Muscle layer of colon (tissue), 2 donors: ENCODE measurements around the gene CTBP2.

ENCODE experiments used
- H3K27ac ChIP-seq: one replicate; pipeline ENCODE4 v1.7.0; 2013; ENCODE audit warnings: low read depth, mild to moderate bottlenecking, low read length, moderate library complexity
- H3K27me3 ChIP-seq, 2 donors: one replicate each; pipeline ENCODE4 v1.7.0; 2013; ENCODE audit warnings: low read length in 2 of 2, mild to moderate bottlenecking in 2 of 2; ENCODE audit not compliant: insufficient read depth in 2 of 2, control insufficient read depth in 1 of 2
- H3K36me3 ChIP-seq: one replicate; pipeline ENCODE4 v1.7.0; 2013; ENCODE audit warnings: mild to moderate bottlenecking, low read length; ENCODE audit not compliant: insufficient read depth
- H3K4me1 ChIP-seq: one replicate; pipeline ENCODE4 v1.7.0; 2013; ENCODE audit warnings: mild to moderate bottlenecking, low read length; ENCODE audit not compliant: insufficient read depth
- H3K4me3 ChIP-seq, 2 donors: one replicate each; pipeline ENCODE4 v1.7.0; 2013; ENCODE audit warnings: low read length in 2 of 2, low read depth in 1 of 2, mild to moderate bottlenecking in 1 of 2, moderate library complexity in 1 of 2
- H3K9ac ChIP-seq: one replicate; pipeline ENCODE4 v1.7.0; 2013; ENCODE audit warnings: low read length
- H3K9me3 ChIP-seq: one replicate; pipeline ENCODE4 v1.7.0; 2013; ENCODE audit warnings: mild to moderate bottlenecking, low read length
- donor health status: abdominal sarcoma.
- donor health status: Adenocarcinoma of cecum.

The CTBP2 gene

DNA sequence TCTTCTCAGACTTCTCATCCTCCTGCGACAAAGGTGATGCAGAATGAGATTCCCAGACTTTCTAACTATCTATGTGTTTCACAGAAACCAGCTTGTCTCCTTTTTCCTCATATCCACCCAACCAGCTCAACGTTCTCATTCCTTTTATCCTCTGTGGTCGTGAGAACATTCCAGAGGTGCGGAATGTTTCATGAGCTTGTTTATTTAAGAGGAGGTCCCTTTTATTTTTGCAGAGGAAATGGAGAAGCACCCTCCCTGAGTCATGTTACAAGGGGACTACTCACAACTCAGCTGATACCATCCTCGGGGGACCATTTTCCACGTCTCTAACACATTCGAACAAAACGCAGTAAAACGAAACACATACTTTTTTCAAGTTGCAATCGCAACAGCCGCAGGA lies 125.2 kb downstream of the CTBP2 start:
- H3K9me3 ChIP-seq = no peaks in the 10 kb centered on the region
- H3K36me3 ChIP-seq = no peaks in the 10 kb centered on the region
- no peaks in the 10 kb centered on the region for H3K27me3 ChIP-seq
- H3K4me1 ChIP-seq = peaks cover 40% of the 10 kb centered on the region
- no peak overlapping the region for H3K4me3 ChIP-seq
- H3K9ac ChIP-seq = no peak overlapping the region
- no peak overlapping the region for H3K27ac ChIP-seq

DNA sequence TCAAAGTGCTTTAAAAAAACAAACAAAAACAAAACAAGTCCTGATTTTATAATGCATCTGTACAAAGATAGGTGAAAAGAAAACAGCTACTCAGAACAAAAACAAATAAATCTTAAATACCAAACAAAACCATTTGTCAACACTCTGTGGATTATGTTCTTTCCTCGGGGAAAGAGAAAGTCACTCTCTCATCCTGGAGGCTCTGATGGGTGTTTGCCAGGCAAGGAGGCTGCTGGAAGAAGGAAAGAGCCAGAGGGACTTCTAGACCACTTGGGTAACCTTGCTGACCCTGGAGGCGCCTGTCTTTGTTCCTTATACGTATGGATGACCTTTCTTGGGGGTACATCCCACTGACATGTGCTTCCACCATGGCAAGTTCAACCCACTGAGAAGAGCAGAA lies 125.7 kb downstream of the CTBP2 start:
- no peak overlapping the region for H3K9ac ChIP-seq
- H3K4me1 ChIP-seq = peaks cover 43% of the 10 kb centered on the region
- H3K4me3 ChIP-seq = no peak overlapping the region
- no peaks in the 10 kb centered on the region for H3K9me3 ChIP-seq
- no peaks in the 10 kb centered on the region for H3K27me3 ChIP-seq
- H3K27ac ChIP-seq = no peak overlapping the region
- no peaks in the 10 kb centered on the region for H3K36me3 ChIP-seq

DNA sequence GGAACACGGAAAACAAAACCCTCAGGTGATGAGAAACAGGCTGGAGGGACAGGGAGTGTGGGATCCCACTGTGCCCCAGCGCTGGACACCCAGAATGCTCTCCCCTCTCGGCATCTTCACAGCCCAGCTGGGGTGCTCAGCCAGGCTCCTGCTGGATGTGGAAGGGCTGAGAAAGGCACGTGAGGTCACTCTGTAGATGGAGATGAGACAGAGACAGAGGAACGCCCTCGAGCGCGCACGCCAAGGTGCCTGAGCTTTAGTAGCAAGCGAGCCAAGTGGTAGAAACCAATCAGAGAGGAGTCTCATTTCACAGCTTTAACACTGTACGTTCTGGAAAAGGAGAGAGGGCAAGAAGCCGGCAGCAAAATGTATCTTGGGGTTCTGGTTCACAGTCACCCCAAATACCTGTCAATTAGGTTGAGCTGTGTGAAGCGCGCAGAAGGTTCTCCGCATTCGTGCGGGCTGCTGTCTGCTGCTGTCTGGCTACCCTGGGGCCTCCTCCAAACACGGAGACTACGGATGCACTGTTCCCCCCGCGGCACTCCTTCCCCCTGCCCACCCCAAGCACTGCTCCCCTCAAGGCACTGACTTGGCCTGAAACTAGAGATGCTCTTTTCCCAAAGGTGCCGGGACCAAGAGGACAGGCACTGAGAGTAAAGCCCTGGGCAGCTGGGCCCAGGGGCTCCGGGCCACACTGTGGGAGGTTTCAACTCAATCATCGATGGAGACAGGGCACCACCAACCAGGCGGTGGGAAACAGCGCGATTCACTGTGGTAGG lies 127.0 kb downstream of the CTBP2 start:
- Histone ChIP-seq H3K9me3 (no peaks in the 10 kb centered on the region), H3K4me1 (peaks cover 33% of the 10 kb centered on the region)

DNA sequence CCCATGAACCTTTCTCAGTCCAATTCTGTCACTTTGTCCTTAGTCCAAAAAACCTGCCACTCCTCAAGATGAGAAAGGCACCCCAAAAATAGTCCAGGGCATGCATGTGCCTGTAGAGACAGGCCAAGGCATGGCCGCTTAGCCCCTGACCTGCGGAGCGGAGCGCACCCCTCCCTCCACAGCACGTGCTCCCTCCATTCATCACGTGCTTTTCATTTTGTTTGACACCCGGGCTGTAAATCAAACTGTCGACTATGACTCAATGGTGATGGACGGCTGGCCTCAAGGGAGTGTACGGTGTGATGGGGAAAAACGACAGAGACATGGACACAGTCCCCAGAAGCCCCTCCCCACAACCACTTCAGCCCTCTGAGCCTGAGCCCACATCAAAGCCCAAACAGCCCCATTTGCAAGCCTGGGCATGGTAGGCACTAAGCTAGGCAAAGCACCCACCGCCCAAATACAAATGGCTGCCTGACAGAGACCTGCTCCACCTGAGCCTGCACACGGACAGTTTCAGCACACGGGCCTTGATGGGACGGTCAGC lies 127.8 kb downstream of the CTBP2 start:
- H3K9ac ChIP-seq = no peak overlapping the region
- H3K27ac ChIP-seq = no peak overlapping the region
- no peaks in the 10 kb centered on the region for H3K27me3 ChIP-seq
- H3K36me3 ChIP-seq = no peaks in the 10 kb centered on the region
- H3K4me1 ChIP-seq = peaks cover 33% of the 10 kb centered on the region
- no peaks in the 10 kb centered on the region for H3K9me3 ChIP-seq
- no peak overlapping the region for H3K4me3 ChIP-seq

More for the DNA sequence above, 127.0 kb downstream of the CTBP2 start:
- Histone ChIP-seq H3K27me3 (no peaks in the 10 kb centered on the region), H3K4me3 (no peak overlapping the region), H3K27ac (no peak overlapping the region), H3K36me3 (no peaks in the 10 kb centered on the region), H3K9ac (no peak overlapping the region)

DNA sequence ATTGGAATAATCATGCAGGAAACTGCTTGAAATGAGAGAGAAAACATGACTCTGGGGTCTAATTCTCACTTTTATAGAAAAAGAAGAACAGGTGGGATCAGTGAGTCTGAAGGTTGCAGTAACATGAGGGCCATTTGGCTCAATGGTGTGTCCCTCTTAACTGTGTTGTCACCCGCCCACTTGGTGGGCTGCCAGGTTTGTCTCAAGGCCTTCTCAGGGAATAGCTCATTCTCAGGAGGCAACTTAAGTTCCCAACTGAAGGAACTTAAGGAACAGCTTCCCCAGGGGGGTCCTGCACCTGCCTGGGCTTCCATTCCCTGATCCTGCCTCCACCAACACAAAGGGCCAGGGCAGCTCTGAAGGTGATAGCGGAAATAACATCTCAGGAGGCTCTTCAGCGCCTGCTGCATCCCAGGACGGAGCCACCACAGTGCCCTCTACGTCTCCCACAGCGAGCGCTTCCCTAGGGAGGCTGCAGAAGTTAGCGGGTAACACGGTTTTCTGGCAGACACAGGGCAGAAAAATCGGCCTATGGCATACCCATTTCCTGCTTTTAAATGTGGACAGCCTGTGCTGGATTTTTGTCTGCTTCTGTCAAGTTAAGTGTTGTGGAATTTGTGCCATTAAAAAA lies 129.7 kb downstream of the CTBP2 start:
- Histone ChIP-seq H3K4me1 (peaks cover 26% of the 10 kb centered on the region), H3K4me3 (no peak overlapping the region), H3K9ac (no peak overlapping the region), H3K27ac (no peak overlapping the region), H3K9me3 (no peaks in the 10 kb centered on the region), H3K27me3 (no peaks in the 10 kb centered on the region), H3K36me3 (no peaks in the 10 kb centered on the region)

- no peaks in the 10 kb centered on the region for H3K27me3 ChIP-seq
- peaks cover 19% of the 10 kb centered on the region for H3K4me1 ChIP-seq
- no peak overlapping the region for H3K4me3 ChIP-seq
- no peaks in the 10 kb centered on the region for H3K36me3 ChIP-seq
- no peaks in the 10 kb centered on the region for H3K9me3 ChIP-seq
- H3K9ac ChIP-seq = no peak overlapping the region
- H3K27ac ChIP-seq = no peak overlapping the region
These were observed 130.7 kb downstream of the CTBP2 start for GRCh38 chr10:125029584-125030242.

- H3K4me3 ChIP-seq = no peak overlapping the region
- H3K9me3 ChIP-seq = no peaks in the 10 kb centered on the region
- H3K27ac ChIP-seq = peak overlapping the region; percentile 26
- no peaks in the 10 kb centered on the region for H3K36me3 ChIP-seq
- H3K27me3 ChIP-seq = no peaks in the 10 kb centered on the region
- H3K9ac ChIP-seq = no peak overlapping the region
- H3K4me1 ChIP-seq = peaks cover 33% of the 10 kb centered on the region
These were observed 132.2 kb downstream of the CTBP2 start for GRCh38 chr10:125027871-125028869.

- no peak overlapping the region for H3K27ac ChIP-seq
- no peaks in the 10 kb centered on the region for H3K9me3 ChIP-seq
- H3K4me1 ChIP-seq = peaks cover 33% of the 10 kb centered on the region
- H3K36me3 ChIP-seq = no peaks in the 10 kb centered on the region
- H3K9ac ChIP-seq = no peak overlapping the region
- H3K27me3 ChIP-seq = no peaks in the 10 kb centered on the region
- no peak overlapping the region for H3K4me3 ChIP-seq
These were observed 133.2 kb downstream of the CTBP2 start for GRCh38 chr10:125026974-125027735.

DNA sequence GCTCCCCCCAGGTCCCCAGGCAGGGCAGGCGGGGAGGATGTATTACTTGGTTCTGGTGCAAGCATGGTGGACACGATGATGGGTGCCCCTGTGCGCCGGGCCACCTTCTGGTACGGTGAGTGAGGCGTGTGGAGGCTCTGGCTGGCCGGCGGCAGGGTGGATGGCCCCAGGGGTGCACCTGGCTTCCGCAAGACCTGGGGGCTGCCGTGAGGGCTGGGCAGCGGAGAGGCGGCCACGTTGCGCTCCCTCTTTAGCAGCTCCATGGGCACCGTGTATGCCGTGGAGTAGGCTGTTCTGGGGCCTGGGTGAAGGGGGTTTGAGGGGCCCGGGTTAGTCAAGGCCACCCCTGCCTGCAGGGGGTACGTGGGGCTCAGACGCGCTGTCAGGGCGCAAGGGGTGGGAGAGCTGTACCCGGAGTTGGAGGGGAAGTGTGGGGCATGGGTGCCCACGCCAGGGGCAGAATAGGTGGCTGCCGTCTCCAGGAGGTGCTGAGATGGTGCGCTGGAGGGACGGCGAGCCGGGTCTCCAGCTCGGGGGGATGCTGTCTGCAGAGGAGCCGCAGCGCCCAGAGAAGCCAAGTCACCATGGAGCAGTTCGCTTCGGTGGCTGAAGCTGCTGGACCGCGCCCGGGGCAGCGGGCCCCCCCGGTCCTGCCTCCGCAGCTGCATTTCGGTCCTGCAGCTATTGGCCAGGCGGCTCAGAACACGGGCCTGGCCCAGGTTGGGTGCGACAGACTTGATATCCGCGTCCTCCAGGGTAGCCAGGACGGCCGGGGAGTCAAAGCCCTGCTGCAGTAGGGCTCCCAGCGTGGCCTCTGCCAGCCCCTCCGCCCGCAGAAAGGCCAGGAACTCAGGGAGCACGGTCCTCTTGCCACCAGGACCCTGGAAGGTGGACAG lies 134.1 kb downstream of the CTBP2 start:
- Histone ChIP-seq H3K36me3 (no peaks in the 10 kb centered on the region), H3K27me3 (no peaks in the 10 kb centered on the region), H3K4me1 (peaks cover 33% of the 10 kb centered on the region), H3K4me3 (no peak overlapping the region), H3K27ac (no peak overlapping the region), H3K9me3 (no peaks in the 10 kb centered on the region), H3K9ac (no peak overlapping the region)
